ENCODE data around the gene STAT4.
A peak's percentile ranks its signal among the peaks of the same experiment; 100 is the strongest.

Gene STAT4

GRCh38 chr2:191037351-191037750, 113.4 kb downstream of the STAT4 start:
- H3K27me3 ChIP-seq = no peaks in the 10 kb centered on the region
- H3K4me2 ChIP-seq = peak overlapping the region in 1 of 11 experiments; percentile 60; a peak in 1 of 22 replicates

GRCh38 chr2:191036363-191036762, 114.4 kb downstream of the STAT4 start:
- Histone ChIP-seq H3K4me1 (peaks cover 6 to 42% (median 21%) of the 10 kb centered on the region in 10 experiments; a peak in 19 of 20 replicates), H3K36me3 (peaks cover 0 to 5% (median 0%) of the 10 kb centered on the region in 11 experiments; a peak in 1 of 22 replicates), H4K20me1 (no peaks in the 10 kb centered on the region), H3K4me2 (0 out of 22 replicates have a peak overlapping the region, but pooled peaks of 1 of the 11 experiments have one; percentile 6), H3K9me3 (replicated peaks in 1 of 11) (no peaks in the 10 kb centered on the region), H3K27ac (no peak overlapping the region), H3K9ac (no peak overlapping the region), H3K4me3 (no peak overlapping the region), H3K27me3 (no peaks in the 10 kb centered on the region)
- no peak for TF ChIP-seq Cebpa-rat (IDR thresholded peaks at IDR 0.05)

More at GRCh38 chr2:191037351-191037750, 113.4 kb downstream of the STAT4 start:
- Histone ChIP-seq H3K4me1 (peaks cover 6 to 34% (median 19%) of the 10 kb centered on the region in 10 experiments; a peak in 19 of 20 replicates), H4K20me1 (no peaks in the 10 kb centered on the region), H3K9me3 (replicated peaks in 1 of 11) (no peaks in the 10 kb centered on the region), H3K9ac (no peak overlapping the region), H3K27ac (no peak overlapping the region; a peak in 1 of 22 replicates), H3K36me3 (peaks cover 0 to 5% (median 0%) of the 10 kb centered on the region in 11 experiments; a peak in 1 of 22 replicates), H3K4me3 (no peak overlapping the region)
- TF ChIP-seq Cebpa-rat (IDR thresholded peaks at IDR 0.05) = no peak

- Histone ChIP-seq H3K4me3 (no peak overlapping the region), H3K4me2 (peak overlapping the region in 5 of 11 experiments; percentile 23 to 82 (median 67); a peak in 9 of 22 replicates), H3K27ac (peak overlapping the region in 5 of 11 experiments; percentile 2 to 65 (median 43); a peak in 7 of 22 replicates), H3K9me3 (replicated peaks in 1 of 11) (no peaks in the 10 kb centered on the region), H4K20me1 (no peaks in the 10 kb centered on the region), H3K4me1 (peaks cover 0 to 46% (median 9%) of the 10 kb centered on the region in 10 experiments; a peak in 11 of 20 replicates), H3K27me3 (no peaks in the 10 kb centered on the region), H3K9ac (peak overlapping the region in 1 of 11 experiments; percentile 32; a peak in 1 of 22 replicates), H3K36me3 (peaks cover 0 to 5% (median 0%) of the 10 kb centered on the region in 11 experiments; a peak in 1 of 22 replicates)
- no peak for TF ChIP-seq Cebpa-rat (IDR thresholded peaks at IDR 0.05)
These were observed 118.0 kb downstream of the STAT4 start for GRCh38 chr2:191032588-191033429.

- peaks cover 0 to 49% (median 6%) of the 10 kb centered on the region in 10 experiments; a peak in 8 of 20 replicates for H3K4me1 ChIP-seq
- H3K36me3 ChIP-seq = peaks cover 0 to 5% (median 0%) of the 10 kb centered on the region in 11 experiments; a peak in 1 of 22 replicates
- no peak overlapping the region for H3K9ac ChIP-seq
- no peaks in the 10 kb centered on the region for H3K27me3 ChIP-seq
- H3K9me3 ChIP-seq (replicated peaks in 1 of 11) = no peaks in the 10 kb centered on the region
- no peaks in the 10 kb centered on the region for H4K20me1 ChIP-seq
- H3K4me3 ChIP-seq = no peak overlapping the region
- no peak overlapping the region; a peak in 1 of 22 replicates for H3K4me2 ChIP-seq
- TF ChIP-seq Cebpa-rat (IDR thresholded peaks at IDR 0.05) = no peak
- H3K27ac ChIP-seq = no peak overlapping the region
These were observed 119.5 kb downstream of the STAT4 start for GRCh38 chr2:191031256-191031655.

- H3K27me3 ChIP-seq = no peaks in the 10 kb centered on the region
- peak overlapping the region in 2 of 11 experiments; percentile 15 to 37; a peak in 3 of 22 replicates for H3K4me2 ChIP-seq
- no peak for TF ChIP-seq Cebpa-rat (IDR thresholded peaks at IDR 0.05)
These were observed 120.2 kb downstream of the STAT4 start for GRCh38 chr2:191030521-191031154.

GRCh38 chr2:191029280-191029950, 121.4 kb downstream of the STAT4 start:
- Histone ChIP-seq H3K27me3 (no peaks in the 10 kb centered on the region), H3K9me3 (replicated peaks in 1 of 11) (no peaks in the 10 kb centered on the region), H3K4me2 (peak overlapping the region in 1 of 11 experiments; percentile 37; a peak in 1 of 22 replicates), H3K27ac (no peak overlapping the region), H3K36me3 (no peaks in the 10 kb centered on the region), H3K4me3 (no peak overlapping the region), H3K4me1 (peaks cover 0 to 67% (median 6%) of the 10 kb centered on the region in 10 experiments; a peak in 8 of 20 replicates), H4K20me1 (no peaks in the 10 kb centered on the region), H3K9ac (no peak overlapping the region)
- no peak for TF ChIP-seq Cebpa-rat (IDR thresholded peaks at IDR 0.05)

More at GRCh38 chr2:191030521-191031154, 120.2 kb downstream of the STAT4 start:
- H3K36me3 ChIP-seq = peaks cover 0 to 2% (median 0%) of the 10 kb centered on the region in 11 experiments; a peak in 1 of 22 replicates
- H3K27ac ChIP-seq = no peak overlapping the region
- peaks cover 0 to 55% (median 6%) of the 10 kb centered on the region in 10 experiments; a peak in 8 of 20 replicates for H3K4me1 ChIP-seq
- H4K20me1 ChIP-seq = no peaks in the 10 kb centered on the region
- H3K9ac ChIP-seq = no peak overlapping the region
- H3K9me3 ChIP-seq (replicated peaks in 1 of 11) = no peaks in the 10 kb centered on the region
- no peak overlapping the region for H3K4me3 ChIP-seq

- Histone ChIP-seq H3K9ac (no peak overlapping the region), H3K4me1 (peaks cover 12 to 70% (median 21%) of the 10 kb centered on the region in 10 experiments), H3K4me3 (no peak overlapping the region), H4K20me1 (no peaks in the 10 kb centered on the region), H3K9me3 (replicated peaks in 1 of 11) (no peaks in the 10 kb centered on the region), H3K27ac (no peak overlapping the region), H3K27me3 (no peaks in the 10 kb centered on the region), H3K36me3 (no peaks in the 10 kb centered on the region), H3K4me2 (peak overlapping the region in 2 of 11 experiments; percentile 41 to 60; a peak in 4 of 22 replicates)
- TF ChIP-seq Cebpa-rat (IDR thresholded peaks at IDR 0.05) = no peak
These were observed 124.4 kb downstream of the STAT4 start for GRCh38 chr2:191026377-191026776.

GRCh38 chr2:191025135-191025534, 125.7 kb downstream of the STAT4 start:
- H3K9ac ChIP-seq = no peak overlapping the region
- no peak overlapping the region for H3K4me3 ChIP-seq
- TF ChIP-seq Cebpa-rat (IDR thresholded peaks at IDR 0.05) = no peak
- no peaks in the 10 kb centered on the region for H3K27me3 ChIP-seq
- no peaks in the 10 kb centered on the region for H3K36me3 ChIP-seq
- H3K4me2 ChIP-seq = peak overlapping the region in 3 of 11 experiments; percentile 18 to 60 (median 41); a peak in 5 of 22 replicates
- no peaks in the 10 kb centered on the region for H4K20me1 ChIP-seq
- no peak overlapping the region for H3K27ac ChIP-seq
- peaks cover 19 to 64% (median 27%) of the 10 kb centered on the region in 10 experiments for H3K4me1 ChIP-seq
- H3K9me3 ChIP-seq (replicated peaks in 1 of 11) = no peaks in the 10 kb centered on the region
